Neural crest cell (in vitro differentiated cells): ENCODE results near the gene UGT2A1. TPM values are rescaled to one million over a fixed set of nuclear protein-coding genes. Genes with fewer than 3 reads are reported as not detected.

Experiments used
- DNase-seq: peaks from one replicate; pipeline ENCODE4 v3.0.0; 2021; ENCODE audit warnings: low read depth, mixed read lengths, low spot score
- H3K27ac Mint-ChIP-seq: one replicate; pipeline ENCODE4 v1.8.0; 2021; ENCODE audit warnings: mild to moderate bottlenecking, mixed read lengths; ENCODE audit not compliant: unreplicated experiment
- H3K27me3 Mint-ChIP-seq: 2 replicates; pipeline ENCODE4 v1.8.0; 2021; ENCODE audit warnings: low read depth, mild to moderate bottlenecking, mixed read lengths
- H3K36me3 Mint-ChIP-seq: 2 replicates; pipeline ENCODE4 v1.8.0; 2021; ENCODE audit warnings: low read depth, mild to moderate bottlenecking, mixed read lengths
- H3K4me1 Mint-ChIP-seq: 2 replicates; pipeline ENCODE4 v1.8.0; 2021; ENCODE audit warnings: mixed read lengths
- H3K4me3 Mint-ChIP-seq: one replicate; pipeline ENCODE4 v1.8.0; 2021; ENCODE audit warnings: mild to moderate bottlenecking, mixed read lengths
- H3K9me3 Mint-ChIP-seq: 2 replicates; pipeline ENCODE4 v1.8.0; 2021; ENCODE audit warnings: mixed read lengths
- CTCF ChIP-seq: fragments of 200-600 bp; sonication (generic); conservative IDR thresholded peaks from 2 replicates; pipeline ENCODE4 v1.5.0; 2021; ENCODE audit warnings: antibody characterized with exemption, mild to moderate bottlenecking
- total RNA-seq: library from RNA; stranded (reverse); gene quantifications from 2 replicates; pipeline ENCODE4 v1.2.1, GENCODE V29; 2021

UGT2A1 gene
- total RNA-seq, 1 donor from 2014 or later, result not detected

- no peak for TF ChIP-seq CTCF
- no peak for DNase-seq
- Mint-ChIP-seq H3K4me1 (no peaks in the 10 kb centered on the region), H3K36me3 (no peaks in the 10 kb centered on the region), H3K4me3 (no peak overlapping the region), H3K27me3 (no peaks in the 10 kb centered on the region), H3K9me3 (no peaks in the 10 kb centered on the region), H3K27ac (no peak overlapping the region)
Observed at GRCh38 chr4:69650872-69651271, 2.2 kb downstream of the UGT2A1 start.

- H3K27me3 Mint-ChIP-seq, result no peaks in the 10 kb centered on the region
- H3K36me3 Mint-ChIP-seq, result no peaks in the 10 kb centered on the region
- H3K27ac Mint-ChIP-seq, result no peak overlapping the region
- H3K4me1 Mint-ChIP-seq, result no peaks in the 10 kb centered on the region
- no peaks in the 10 kb centered on the region for H3K9me3 Mint-ChIP-seq
- DNase-seq, result no peak
- H3K4me3 Mint-ChIP-seq, result no peak overlapping the region
- no peak for TF ChIP-seq CTCF
Observed at GRCh38 chr4:69649629-69650028, 3.4 kb downstream of the UGT2A1 start.

GRCh38 chr4:69649207-69649606 is 3.8 kb downstream of the UGT2A1 start:
- Mint-ChIP-seq H3K4me3 (no peak overlapping the region), H3K27me3 (no peaks in the 10 kb centered on the region), H3K9me3 (no peaks in the 10 kb centered on the region), H3K4me1 (no peaks in the 10 kb centered on the region), H3K36me3 (no peaks in the 10 kb centered on the region), H3K27ac (no peak overlapping the region)
- no peak for TF ChIP-seq CTCF
- DNase-seq, result no peak

GRCh38 chr4:69642961-69643360 is 10.1 kb downstream of the UGT2A1 start:
- Mint-ChIP-seq H3K27ac (no peak overlapping the region), H3K27me3 (no peaks in the 10 kb centered on the region), H3K36me3 (no peaks in the 10 kb centered on the region), H3K4me1 (no peaks in the 10 kb centered on the region), H3K4me3 (no peak overlapping the region), H3K9me3 (no peaks in the 10 kb centered on the region)
- no peak for TF ChIP-seq CTCF
- DNase-seq, result no peak

GRCh38 chr4:69640289-69640688 is 12.8 kb downstream of the UGT2A1 start:
- Mint-ChIP-seq H3K4me3 (no peak overlapping the region), H3K9me3 (no peaks in the 10 kb centered on the region), H3K36me3 (no peaks in the 10 kb centered on the region), H3K27me3 (no peaks in the 10 kb centered on the region), H3K4me1 (no peaks in the 10 kb centered on the region), H3K27ac (no peak overlapping the region)
- DNase-seq, result no peak
- no peak for TF ChIP-seq CTCF

- no peaks in the 10 kb centered on the region for H3K9me3 Mint-ChIP-seq
- H3K27me3 Mint-ChIP-seq, result no peaks in the 10 kb centered on the region
- H3K27ac Mint-ChIP-seq, result no peak within 1 kb of the TSS
- DNase-seq, result no peak
- H3K4me3 Mint-ChIP-seq, result no peak within 1 kb of the TSS
- no peak for TF ChIP-seq CTCF
- H3K4me1 Mint-ChIP-seq, result no peaks in the 10 kb centered on the region
- no peaks in the 10 kb centered on the region for H3K36me3 Mint-ChIP-seq
Observed at GRCh38 chr4:69639542-69639941, 13.5 kb downstream of the UGT2A1 start, which contains the start of gene UGT2A2. Gene UGT2A2 (minus strand): TSS chr4:69639642. CDS start chr4:69639640, 2 bp downstream.
